NT2/D1 (cell line): ENCODE data around the gene TFPT.

Source experiments
- YY1 ChIP-seq: IDR thresholded peaks from 2 replicates; pipeline ENCODE4 v1.6.1; 2011; ENCODE audit not compliant: insufficient read length, insufficient read depth
- ZNF274 ChIP-seq: IDR thresholded peaks from 2 replicates; pipeline ENCODE4 v1.6.1; 2011; ENCODE audit warnings: mild to moderate bottlenecking, low read depth, low read length

GRCh38 chr19:54094426-54095000 is 20.9 kb downstream of the TFPT start:
- TF ChIP-seq YY1 (no peak), ZNF274 (no peak)
